Lower leg skin (tissue), 4 donors: Measurements from ENCODE around the gene PLK4. TPM values are rescaled to one million over a fixed set of nuclear protein-coding genes. Genes with fewer than 3 reads are reported as not detected.
"Not testable (repeated sequence)": the region's sequence is repeated elsewhere in the genome, so short reads cannot be mapped to it uniquely, and the experiment has no call there.

Source experiments
- DNase-seq, 2 donors: peaks; one replicate each; pipeline ENCODE4 v3.0.0-alpha.2; 2019; ENCODE audit warnings: low spot score in 2 of 2
- H3K4me3 ChIP-seq: fragments of 200-600 bp; sonication (generic); 2 replicates; pipeline ENCODE4 v1.5.1; 2017; ENCODE audit warnings: mild to moderate bottlenecking, low read depth; ENCODE audit not compliant: poor library complexity, severe bottlenecking
- CTCF ChIP-seq, 3 donors: fragments of 450-650 bp; IDR thresholded peaks; one replicate each; pipeline ENCODE4 v1.5.1; 2016; ENCODE audit warnings: antibody characterized with exemption in 3 of 3, mild to moderate bottlenecking in 3 of 3, moderate library complexity in 2 of 3
- POLR2A ChIP-seq, 2 donors: fragments of 450-650 bp; IDR thresholded peaks; one replicate each; pipeline ENCODE4 v1.6.1; 2016 to 2017; ENCODE audit warnings: antibody characterized with exemption in 2 of 2, mild to moderate bottlenecking in 1 of 2, moderate library complexity in 1 of 2
- whole genome bisulfite sequencing, 2 donors: methylation state at CpG; one replicate each; pipeline ENCODE4 v1.1.5; 2018; 5-methylcytosine and 5-hydroxymethylcytosine counted together
- intact Hi-C: fragments of 100-400 bp; cut with DNase I; formaldehyde crosslinking; loops from one replicate; pipeline ENCODE4 v1.15.0; 2023; ENCODE audit warnings: low total_unique reads
- total RNA-seq, 4 donors: library from RNA; depleted of rRNA; stranded (reverse); fragments of >200 nt; gene quantifications; one replicate each; pipeline ENCODE4 v1.1.0, GENCODE V29; 2016

The PLK4 gene
- total RNA-seq, 4 donors from 2014 or later, result 3.5 to 7.7 (median 5.9) TPM

- TF ChIP-seq POLR2A (IDR thresholded peaks at IDR 0.05), result no peak
- no peak for TF ChIP-seq CTCF (IDR thresholded peaks at IDR 0.05)
- WGBS, 2 donors, result 94 to 97% methylated on average over 1 of the region's 1 CpG
- no peak for DNase-seq
- intact Hi-C loops, result no loop called here
- H3K4me3 ChIP-seq, result no peak overlapping the region
These were observed 7.9 kb downstream of the PLK4 start for GRCh38 chr4:127888559-127888958.

GRCh38 chr4:127889903-127890302 is 9.2 kb downstream of the PLK4 start:
- no peak overlapping the region for H3K4me3 ChIP-seq
- intact Hi-C loops, result no loop called here
- DNase-seq, result no peak
- WGBS, 2 donors, result 76 to 78% methylated on average over 3 of the region's 3 CpGs
- TF ChIP-seq CTCF (IDR thresholded peaks at IDR 0.05) (no peak), POLR2A (IDR thresholded peaks at IDR 0.05) (no peak)

- DNase-seq, result no peak
- H3K4me3 ChIP-seq, result no peak overlapping the region
- 81 to 88% methylated on average over 1 of the region's 1 CpG for WGBS, 2 donors
- intact Hi-C loops, result no loop called here
- no peak for TF ChIP-seq POLR2A (IDR thresholded peaks at IDR 0.05)
- no peak for TF ChIP-seq CTCF (IDR thresholded peaks at IDR 0.05)
These were observed 15.4 kb downstream of the PLK4 start for GRCh38 chr4:127896069-127896468.

- no peak overlapping the region for H3K4me3 ChIP-seq
- intact Hi-C loops, result no loop called here
- no peak for DNase-seq
- 97% methylated on average over 1 of the region's 1 CpG for WGBS, 2 donors
- no peak for TF ChIP-seq POLR2A (IDR thresholded peaks at IDR 0.05)
- TF ChIP-seq CTCF (IDR thresholded peaks at IDR 0.05), result no peak
These were observed 15.8 kb downstream of the PLK4 start for GRCh38 chr4:127896528-127896927.

GRCh38 chr4:127899682-127900081 is 19.0 kb downstream of the PLK4 start:
- WGBS, 2 donors, result 96 to 100% methylated on average over 4 of the region's 4 CpGs
- intact Hi-C loops, DNase-seq, H3K4me3 ChIP-seq: not testable (repeated sequence)

- WGBS, 2 donors, result 86 to 98% methylated on average over 6 to 8 of the region's 8 CpGs
- H3K4me3 ChIP-seq, result no peak overlapping the region
- intact Hi-C loops, result no loop called here
- TF ChIP-seq POLR2A (IDR thresholded peaks at IDR 0.05) (no peak), CTCF (IDR thresholded peaks at IDR 0.05) (no peak)
- DNase-seq, result no peak
These were observed 24.3 kb downstream of the PLK4 start for GRCh38 chr4:127905029-127905428.
